B cell (primary cell): Measurements from ENCODE around the gene PPM1N. TPM values are rescaled to one million over a fixed set of nuclear protein-coding genes. Genes with fewer than 3 reads are reported as not detected.

Source experiments
- ATAC-seq: fragments of 200-7000 bp; cut with Tn5 transposase; one replicate; pipeline ENCODE4 v1.10.0; 2021; ENCODE audit warnings: low read depth, mild to moderate bottlenecking, moderate number of reproducible peaks, moderate library complexity
- CTCF ChIA-PET: fragments of 350-600 bp; sonication (Branson Sonifier 250); formaldehyde crosslinking; loops from one replicate; lab custom pipeline; 2021; ENCODE audit warnings: antibody characterized with exemption, inconsistent platforms; lab: Charles Lee
- POLR2A ChIA-PET: fragments of 350-600 bp; sonication (Branson Sonifier 250); formaldehyde crosslinking; loops from one replicate; lab custom pipeline; 2021; ENCODE audit warnings: antibody characterized with exemption; lab: Charles Lee
- DNase-seq: peaks from one replicate; pipeline ENCODE4 v3.0.0; 2013
- H2AFZ ChIP-seq: 2 replicates; pipeline ENCODE4 v1.6.1; 2012; ENCODE audit warnings: mild to moderate bottlenecking, low read depth, low read length; ENCODE audit not compliant: insufficient read depth, poor library complexity, severe bottlenecking
- H3K27ac ChIP-seq, 2 donors: 1 replicate in 1 of 2; 2 replicates in 1 of 2; pipeline ENCODE4 v1.5.1; 2012 to 2013; ENCODE audit warnings: low read length in 2 of 2, mild to moderate bottlenecking in 2 of 2, moderate library complexity in 1 of 2
- H3K27me3 ChIP-seq, 4 experiments: fragments of 200-600 bp in 1 of 4; sonication (generic) in 1 of 4; replicated peaks in 1 of 4; 1 replicate in 2 of 4; 2 replicates in 2 of 4; pipeline versions ENCODE4 v1.6.1 to v1.7.0; 2013 to 2016; ENCODE audit warnings: low read length in 3 of 4, mild to moderate bottlenecking in 2 of 4, mixed read lengths in 1 of 4, moderate library complexity in 1 of 4; ENCODE audit not compliant: insufficient read depth in 4 of 4, control insufficient read depth in 3 of 4; ENCODE audit errors: control extremely low read depth in 1 of 4
- H3K36me3 ChIP-seq, 2 experiments: replicated peaks in 1 of 2; 1 replicate in 1 of 2; 2 replicates in 1 of 2; pipeline versions ENCODE4 v1.6.1 to v1.7.1; 2013; ENCODE audit warnings: low read length in 1 of 2; ENCODE audit not compliant: insufficient read depth in 2 of 2, control insufficient read depth in 1 of 2; ENCODE audit errors: control extremely low read depth in 1 of 2, extremely low read depth in 1 of 2
- H3K4me1 ChIP-seq, 2 donors: fragments of 200-600 bp in 1 of 2; sonication (generic) in 1 of 2; 1 replicate in 1 of 2; 2 replicates in 1 of 2; pipeline versions ENCODE4 v1.5.1 to v1.6.1; 2013 to 2017; ENCODE audit warnings: low read length in 2 of 2; ENCODE audit not compliant: control insufficient read depth in 2 of 2, insufficient read depth in 2 of 2
- H3K4me2 ChIP-seq: replicated peaks from 2 replicates; pipeline ENCODE3; 2012; ENCODE audit warnings: mild to moderate bottlenecking, low read depth, low read length; ENCODE audit not compliant: poor library complexity, severe bottlenecking
- H3K4me3 ChIP-seq, 5 experiments: fragments of 200-600 bp in 1 of 5; sonication (generic) in 1 of 5; 1 replicate in 3 of 5; 2 replicates in 2 of 5; pipeline versions ENCODE4 v1.5.1 to v1.7.0; 2011 to 2016; ENCODE audit warnings: low read length in 4 of 5, mild to moderate bottlenecking in 4 of 5, low read depth in 2 of 5, control low read depth in 1 of 5, moderate library complexity in 1 of 5; ENCODE audit not compliant: insufficient read depth in 1 of 5; ENCODE audit errors: control extremely low read depth in 1 of 5, extremely low read depth in 1 of 5
- H3K79me2 ChIP-seq: fragments of 200-600 bp; sonication (generic); one replicate; pipeline ENCODE4 v1.6.0; 2016; ENCODE audit warnings: low read length; ENCODE audit not compliant: control insufficient read depth, insufficient read depth
- H3K9ac ChIP-seq: fragments of 200-600 bp; sonication (generic); 2 replicates; pipeline ENCODE4 v1.6.1; 2017; ENCODE audit warnings: mild to moderate bottlenecking, low read length, moderate library complexity
- H3K9me3 ChIP-seq, 3 donors: one replicate each; pipeline versions ENCODE4 v1.6.1 to v1.7.1; 2013; ENCODE audit warnings: low read length in 2 of 3; ENCODE audit not compliant: control insufficient read depth in 2 of 3, insufficient read depth in 1 of 3; ENCODE audit errors: control extremely low read depth in 1 of 3
- H4K20me1 ChIP-seq: 2 replicates; pipeline ENCODE4 v1.6.0; 2012; ENCODE audit warnings: mild to moderate bottlenecking, low read length; ENCODE audit not compliant: insufficient read depth, control insufficient read depth, poor library complexity, severe bottlenecking
- H3K27ac Mint-ChIP-seq: one replicate; pipeline ENCODE4 v1.8.0; 2021; ENCODE audit warnings: mixed read lengths
- H3K27me3 Mint-ChIP-seq: one replicate; pipeline ENCODE4 v1.8.0; 2021; ENCODE audit warnings: mixed read lengths
- H3K4me1 Mint-ChIP-seq: one replicate; pipeline ENCODE4 v1.8.0; 2021; ENCODE audit warnings: mixed read lengths
- H3K4me3 Mint-ChIP-seq: one replicate; pipeline ENCODE4 v1.8.0; 2021; ENCODE audit warnings: mixed read lengths
- H3K9me3 Mint-ChIP-seq: one replicate; pipeline ENCODE4 v1.8.0; 2022; ENCODE audit warnings: mixed read lengths; ENCODE audit not compliant: insufficient read depth
- CTCF ChIP-seq: fragments of 200-600 bp; IDR thresholded peaks from one replicate; pipeline ENCODE4 v1.8.0; 2022; ENCODE audit warnings: antibody characterized with exemption, mild to moderate bottlenecking
- EZH2 ChIP-seq: IDR thresholded peaks from 2 replicates; pipeline ENCODE4 v1.6.1; 2012; ENCODE audit warnings: borderline replicate concordance, low read depth, mild to moderate bottlenecking, moderate library complexity, low read length; ENCODE audit not compliant: insufficient read depth, poor library complexity, severe bottlenecking
- WGBS: methylation state at CpG from one replicate; pipeline ENCODE4 v1.1.5; 2013; ENCODE audit warnings: missing lambda C conversion rate; ENCODE audit not compliant: insufficient coverage; 5-methylcytosine and 5-hydroxymethylcytosine counted together
- intact Hi-C: fragments of 100-400 bp; cut with micrococcal nuclease; formaldehyde crosslinking; loops from one replicate; pipeline ENCODE4 v1.10.0; 2022
- polyA plus RNA-seq: library from polyadenylated mRNA; depleted of rRNA; stranded (reverse); fragments of >200 nt; gene quantifications from 2 replicates; pipeline ENCODE4 v1.2.3, GENCODE V29; 2012
- total RNA-seq, 2 donors: library from RNA; stranded (reverse); fragments of 120-200 nt in 1 of 2; gene quantifications; 1 replicate in 1 of 2; 2 replicates in 1 of 2; pipeline versions ENCODE4 v1.2.3 to v1.2.4, GENCODE V29; 2013 to 2022

Gene PPM1N
- total and polyA plus RNA-seq, 2 donors (not counting 1 experiment from before 2014, with no cell fraction given), result 2.6 to 6.5 TPM

GRCh38 chr19:45506989-45507871 is 9.0 kb downstream of the PPM1N start, which contains the start of gene VASP:
Gene VASP, plus strand, starts transcription at chr19:45507479. Its CDS starts 293 bp downstream, at chr19:45507772.
- Mint-ChIP-seq H3K27ac (peak within 1 kb of the TSS; percentile 94), H3K27me3 (no peaks in the 10 kb centered on the region), H3K4me3 (peak within 1 kb of the TSS; percentile 94), H3K9me3 (no peaks in the 10 kb centered on the region), H3K4me1 (peaks cover 54% of the 10 kb centered on the region)
- no peaks in the 10 kb centered on the region for H3K27me3 ChIP-seq
- peak within 1 kb of the TSS; percentile 83 to 87 for H3K27ac ChIP-seq
- H3K9ac ChIP-seq, result peak within 1 kb of the TSS; percentile 90
- peak within 1 kb of the TSS; percentile 84 for H3K4me2 ChIP-seq
- peaks cover 0 to 3% (median 0%) of the 10 kb centered on the region in 3 donors for H3K9me3 ChIP-seq
- H4K20me1 ChIP-seq, result peaks cover 29% of the 10 kb centered on the region
- peak within 1 kb of the TSS; percentile 71 for H2AFZ ChIP-seq
- no peaks in the 10 kb centered on the region for H3K36me3 ChIP-seq
- peak; percentile 50 for ATAC-seq
- DNase-seq, result peak; percentile 95
- CTCF ChIA-PET, result interaction anchor here (1.0 to 3.4 kb wide), 6 partner anchors 8 to 68 kb away, joined by 3 to 12 read pairs (median 4); no protein-coding TSS in a partner anchor
- peak within 1 kb of the TSS; percentile 63 to 96 (median 84) for H3K4me3 ChIP-seq
- peaks cover 68% of the 10 kb centered on the region for H3K79me2 ChIP-seq
- intact Hi-C loops, result loop anchor here (1.0 to 5.0 kb wide), 11 partner anchors 8 to 380 kb away; partner anchors contain the start of genes DMWD, IRF2BP1, OPA3 and POLR1G
- POLR2A ChIA-PET, result interaction anchor here (0.6 to 1.3 kb wide), 5 partner anchors 109 to 210 kb away, joined by 3 to 6 read pairs (median 5); no protein-coding TSS in a partner anchor
- no peak for TF ChIP-seq EZH2
- TF ChIP-seq CTCF, result no peak
- H3K4me1 ChIP-seq, result peaks cover 34 to 45% of the 10 kb centered on the region in 2 donors
- WGBS, result under 1% methylated on average over 50 of the region's 65 CpGs
